ENCODE results near the gene NDUFA8.

GRCh38 chr9:122106576-122106975 is 53.0 kb downstream of the NDUFA8 start:
- TF ChIP-seq, protein P1, sequence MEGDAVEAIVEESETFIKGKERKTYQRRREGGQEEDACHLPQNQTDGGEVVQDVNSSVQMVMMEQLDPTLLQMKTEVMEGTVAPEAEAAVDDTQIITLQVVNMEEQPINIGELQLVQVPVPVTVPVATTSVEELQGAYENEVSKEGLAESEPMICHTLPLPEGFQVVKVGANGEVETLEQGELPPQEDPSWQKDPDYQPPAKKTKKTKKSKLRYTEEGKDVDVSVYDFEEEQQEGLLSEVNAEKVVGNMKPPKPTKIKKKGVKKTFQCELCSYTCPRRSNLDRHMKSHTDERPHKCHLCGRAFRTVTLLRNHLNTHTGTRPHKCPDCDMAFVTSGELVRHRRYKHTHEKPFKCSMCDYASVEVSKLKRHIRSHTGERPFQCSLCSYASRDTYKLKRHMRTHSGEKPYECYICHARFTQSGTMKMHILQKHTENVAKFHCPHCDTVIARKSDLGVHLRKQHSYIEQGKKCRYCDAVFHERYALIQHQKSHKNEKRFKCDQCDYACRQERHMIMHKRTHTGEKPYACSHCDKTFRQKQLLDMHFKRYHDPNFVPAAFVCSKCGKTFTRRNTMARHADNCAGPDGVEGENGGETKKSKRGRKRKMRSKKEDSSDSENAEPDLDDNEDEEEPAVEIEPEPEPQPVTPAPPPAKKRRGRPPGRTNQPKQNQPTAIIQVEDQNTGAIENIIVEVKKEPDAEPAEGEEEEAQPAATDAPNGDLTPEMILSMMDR (conservative IDR thresholded peaks at IDR 0.05; ENCODE audit: low read depth, low read length) = no peak
- TF ChIP-seq BHLHE40 (IDR thresholded peaks at IDR 0.05; ENCODE audit: low read depth, low read length) = peak; percentile 22; the same call in 1 of the 2 replicates

Data from IMR-90 (cell line).